T-helper 2 cell treated with Interferon-gamma antibody and Interleukin-4, amounts not matched to agents 5 μg/mL and 100 μg/mL, for 36 hours (primary cell): ENCODE results near the gene FRMD5.

Experiments
- DNase-seq: peaks from one replicate; pipeline ENCODE4 v3.0.0; 2021; ENCODE audit warnings: low spot score
- H3K27ac Mint-ChIP-seq: one replicate; pipeline ENCODE4 v1.8.0; 2021; ENCODE audit warnings: mild to moderate bottlenecking, mixed read lengths
- H3K27me3 Mint-ChIP-seq: one replicate; pipeline ENCODE4 v1.8.0; 2021; ENCODE audit warnings: low read depth, mixed read lengths
- H3K36me3 Mint-ChIP-seq: one replicate; pipeline ENCODE4 v1.8.0; 2021; ENCODE audit warnings: low read depth, mixed read lengths
- H3K4me1 Mint-ChIP-seq: one replicate; pipeline ENCODE4 v1.8.0; 2021; ENCODE audit warnings: low read depth, mixed read lengths
- H3K4me3 Mint-ChIP-seq: one replicate; pipeline ENCODE4 v1.8.0; 2022; ENCODE audit warnings: mild to moderate bottlenecking, moderate library complexity, mixed read lengths
- H3K9me3 Mint-ChIP-seq: one replicate; pipeline ENCODE4 v1.8.0; 2021; ENCODE audit warnings: mixed read lengths

Gene FRMD5

GRCh38 chr15:44101286-44101685 lies 93.8 kb downstream of the FRMD5 start:
- Mint-ChIP-seq H3K36me3 (no peaks in the 10 kb centered on the region), H3K4me3 (no peak overlapping the region), H3K27ac (no peak overlapping the region), H3K9me3 (no peaks in the 10 kb centered on the region), H3K4me1 (no peaks in the 10 kb centered on the region), H3K27me3 (peaks cover 20% of the 10 kb centered on the region)
- DNase-seq = no peak

GRCh38 chr15:44099671-44100070 lies 95.4 kb downstream of the FRMD5 start:
- H3K9me3 Mint-ChIP-seq = no peaks in the 10 kb centered on the region
- H3K4me1 Mint-ChIP-seq = no peaks in the 10 kb centered on the region
- no peak overlapping the region for H3K4me3 Mint-ChIP-seq
- no peak for DNase-seq
- peaks cover 18% of the 10 kb centered on the region for H3K27me3 Mint-ChIP-seq
- no peaks in the 10 kb centered on the region for H3K36me3 Mint-ChIP-seq
- no peak overlapping the region for H3K27ac Mint-ChIP-seq

DNA sequence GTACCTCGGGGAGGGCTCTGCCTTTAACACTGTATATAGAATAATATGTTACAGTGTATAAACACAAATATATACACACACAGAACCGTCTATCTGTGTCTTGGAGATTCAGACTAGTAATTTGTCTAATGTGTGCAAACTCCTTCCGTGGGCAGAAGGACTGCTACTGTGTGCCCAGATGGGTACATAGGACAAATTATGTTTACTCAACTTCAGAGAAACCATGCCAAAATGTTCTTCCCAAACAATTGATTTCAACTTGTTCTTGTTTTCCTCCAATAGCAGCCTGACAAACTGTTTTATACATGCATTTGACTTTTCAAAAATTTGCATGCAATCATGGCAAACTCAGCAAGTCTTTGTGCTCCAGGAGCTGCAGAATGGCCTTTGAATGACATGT lies 97.5 kb downstream of the FRMD5 start:
- DNase-seq = no peak
- H3K36me3 Mint-ChIP-seq = no peaks in the 10 kb centered on the region
- no peak overlapping the region for H3K27ac Mint-ChIP-seq
- no peaks in the 10 kb centered on the region for H3K9me3 Mint-ChIP-seq
- H3K4me1 Mint-ChIP-seq = no peaks in the 10 kb centered on the region
- peaks cover 13% of the 10 kb centered on the region for H3K27me3 Mint-ChIP-seq
- H3K4me3 Mint-ChIP-seq = no peak overlapping the region

GRCh38 chr15:44096596-44096995 lies 98.5 kb downstream of the FRMD5 start:
- no peaks in the 10 kb centered on the region for H3K9me3 Mint-ChIP-seq
- DNase-seq = no peak
- no peak overlapping the region for H3K27ac Mint-ChIP-seq
- H3K36me3 Mint-ChIP-seq = no peaks in the 10 kb centered on the region
- H3K27me3 Mint-ChIP-seq = peaks cover 14% of the 10 kb centered on the region
- H3K4me1 Mint-ChIP-seq = no peaks in the 10 kb centered on the region
- no peak overlapping the region for H3K4me3 Mint-ChIP-seq

DNA sequence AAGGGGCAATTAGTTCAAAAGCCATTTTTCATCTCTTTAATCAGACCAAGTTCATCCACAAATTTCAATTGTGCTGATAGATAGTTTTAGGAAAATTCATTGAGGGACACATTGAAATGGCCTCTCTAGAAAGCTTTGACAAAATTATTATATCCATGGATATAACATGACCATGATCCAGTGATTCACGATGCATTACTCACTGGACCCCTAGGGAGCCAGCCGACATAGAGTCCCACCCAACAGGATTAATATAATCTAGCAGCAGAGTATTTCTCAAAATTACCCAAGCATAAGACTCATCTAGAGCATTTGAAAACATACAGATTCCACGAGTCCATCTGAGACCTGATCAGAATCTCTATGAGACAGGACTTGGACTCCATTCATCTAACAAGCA lies 100.3 kb downstream of the FRMD5 start:
- no peaks in the 10 kb centered on the region for H3K4me1 Mint-ChIP-seq
- H3K36me3 Mint-ChIP-seq = no peaks in the 10 kb centered on the region
- H3K9me3 Mint-ChIP-seq = no peaks in the 10 kb centered on the region
- peaks cover 13% of the 10 kb centered on the region for H3K27me3 Mint-ChIP-seq
- no peak overlapping the region for H3K27ac Mint-ChIP-seq
- no peak for DNase-seq
- no peak overlapping the region for H3K4me3 Mint-ChIP-seq

DNA sequence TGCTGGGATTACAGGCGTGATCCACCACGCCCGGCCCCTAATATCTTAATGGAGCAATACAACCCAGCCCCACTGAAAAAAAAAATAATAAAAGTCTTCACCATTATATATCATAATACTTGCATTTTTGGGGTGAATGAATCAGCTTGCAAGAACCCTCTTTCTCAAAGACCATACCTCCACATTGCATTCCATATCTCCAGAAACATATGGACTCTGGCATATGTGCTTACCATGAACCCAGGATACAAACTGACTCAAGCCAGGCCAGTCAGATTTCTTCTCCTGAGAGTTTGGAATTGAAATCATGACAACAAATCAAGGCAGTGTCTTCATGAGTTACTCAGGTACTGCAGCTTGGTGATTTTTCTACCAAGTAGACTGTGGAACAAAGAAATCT lies 101.2 kb downstream of the FRMD5 start:
- Mint-ChIP-seq H3K9me3 (no peaks in the 10 kb centered on the region), H3K4me1 (no peaks in the 10 kb centered on the region), H3K36me3 (no peaks in the 10 kb centered on the region), H3K27ac (no peak overlapping the region), H3K4me3 (no peak overlapping the region), H3K27me3 (peaks cover 13% of the 10 kb centered on the region)
- no peak for DNase-seq

DNA sequence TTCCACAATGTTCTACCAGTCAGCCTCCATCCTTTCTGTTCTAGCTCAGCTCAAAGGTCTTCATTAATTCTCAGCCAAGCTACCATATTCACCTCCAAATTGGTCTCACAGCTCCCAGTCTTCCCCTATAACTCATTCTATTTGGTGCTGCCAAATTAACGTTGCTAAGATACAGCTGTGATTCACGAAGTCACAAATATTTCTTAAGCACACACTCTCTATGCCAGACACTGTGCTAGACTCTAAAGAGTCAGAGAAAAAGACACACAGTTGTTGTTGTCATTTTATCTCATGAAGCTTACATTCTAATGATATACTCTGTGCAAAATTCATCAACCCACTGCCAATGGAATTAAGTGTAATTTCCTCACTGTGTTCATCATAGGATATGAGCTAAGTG lies 102.8 kb downstream of the FRMD5 start:
- DNase-seq = no peak
- Mint-ChIP-seq H3K4me3 (no peak overlapping the region), H3K9me3 (no peaks in the 10 kb centered on the region), H3K4me1 (no peaks in the 10 kb centered on the region), H3K36me3 (no peaks in the 10 kb centered on the region), H3K27me3 (peaks cover 18% of the 10 kb centered on the region), H3K27ac (no peak overlapping the region)

- no peak overlapping the region for H3K27ac Mint-ChIP-seq
These were observed 107.2 kb downstream of the FRMD5 start for GRCh38 chr15:44087578-44088465.

GRCh38 chr15:44084770-44085169 lies 110.3 kb downstream of the FRMD5 start:
- H3K36me3 Mint-ChIP-seq = no peaks in the 10 kb centered on the region
- no peaks in the 10 kb centered on the region for H3K9me3 Mint-ChIP-seq
- no peak for DNase-seq
- no peak overlapping the region for H3K27ac Mint-ChIP-seq
- no peak overlapping the region for H3K4me3 Mint-ChIP-seq
- H3K4me1 Mint-ChIP-seq = no peaks in the 10 kb centered on the region
- H3K27me3 Mint-ChIP-seq = peaks cover 38% of the 10 kb centered on the region

More at GRCh38 chr15:44087578-44088465, 107.2 kb downstream of the FRMD5 start:
- no peaks in the 10 kb centered on the region for H3K4me1 Mint-ChIP-seq
- DNase-seq = no peak
- H3K27me3 Mint-ChIP-seq = peaks cover 32% of the 10 kb centered on the region
- no peaks in the 10 kb centered on the region for H3K9me3 Mint-ChIP-seq
- H3K4me3 Mint-ChIP-seq = no peak overlapping the region
- H3K36me3 Mint-ChIP-seq = no peaks in the 10 kb centered on the region

GRCh38 chr15:44084171-44084570 lies 110.9 kb downstream of the FRMD5 start:
- H3K36me3 Mint-ChIP-seq = no peaks in the 10 kb centered on the region

DNA sequence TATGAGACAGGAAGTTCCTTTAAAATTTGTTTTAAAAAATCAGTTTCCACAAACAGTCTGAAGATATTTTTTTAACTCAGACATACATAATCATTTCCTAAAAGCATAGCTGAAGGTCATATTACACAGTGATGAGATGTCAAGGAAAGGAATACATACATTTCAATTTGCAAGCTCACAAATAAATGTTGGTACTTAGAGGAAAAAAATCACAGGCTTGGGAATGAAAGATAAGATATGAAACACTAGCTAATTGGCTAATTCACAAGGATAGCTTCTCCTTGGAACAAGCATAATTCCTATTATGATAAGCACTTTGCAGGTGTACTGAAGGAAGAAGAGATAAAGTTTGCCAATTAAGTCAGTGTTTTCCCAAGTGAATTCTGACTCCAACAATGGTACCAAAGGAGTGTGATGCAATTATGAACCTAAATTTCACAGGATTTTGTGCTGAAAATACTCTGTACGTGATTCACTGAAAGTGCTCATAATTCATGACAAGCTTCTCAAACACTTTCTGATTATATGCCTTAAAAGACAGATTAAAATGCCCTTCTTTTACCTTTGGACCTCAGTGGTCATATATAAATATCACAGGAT lies 112.4 kb downstream of the FRMD5 start:
- peaks cover 42% of the 10 kb centered on the region for H3K27me3 Mint-ChIP-seq
- H3K9me3 Mint-ChIP-seq = no peaks in the 10 kb centered on the region
- no peak overlapping the region for H3K27ac Mint-ChIP-seq
- no peak overlapping the region for H3K4me3 Mint-ChIP-seq
- no peaks in the 10 kb centered on the region for H3K4me1 Mint-ChIP-seq
- DNase-seq = no peak
- no peaks in the 10 kb centered on the region for H3K36me3 Mint-ChIP-seq

More at GRCh38 chr15:44084171-44084570, 110.9 kb downstream of the FRMD5 start:
- H3K9me3 Mint-ChIP-seq = no peaks in the 10 kb centered on the region
- peaks cover 39% of the 10 kb centered on the region for H3K27me3 Mint-ChIP-seq
- H3K4me3 Mint-ChIP-seq = no peak overlapping the region
- no peak for DNase-seq
- H3K27ac Mint-ChIP-seq = no peak overlapping the region
- no peaks in the 10 kb centered on the region for H3K4me1 Mint-ChIP-seq

DNA sequence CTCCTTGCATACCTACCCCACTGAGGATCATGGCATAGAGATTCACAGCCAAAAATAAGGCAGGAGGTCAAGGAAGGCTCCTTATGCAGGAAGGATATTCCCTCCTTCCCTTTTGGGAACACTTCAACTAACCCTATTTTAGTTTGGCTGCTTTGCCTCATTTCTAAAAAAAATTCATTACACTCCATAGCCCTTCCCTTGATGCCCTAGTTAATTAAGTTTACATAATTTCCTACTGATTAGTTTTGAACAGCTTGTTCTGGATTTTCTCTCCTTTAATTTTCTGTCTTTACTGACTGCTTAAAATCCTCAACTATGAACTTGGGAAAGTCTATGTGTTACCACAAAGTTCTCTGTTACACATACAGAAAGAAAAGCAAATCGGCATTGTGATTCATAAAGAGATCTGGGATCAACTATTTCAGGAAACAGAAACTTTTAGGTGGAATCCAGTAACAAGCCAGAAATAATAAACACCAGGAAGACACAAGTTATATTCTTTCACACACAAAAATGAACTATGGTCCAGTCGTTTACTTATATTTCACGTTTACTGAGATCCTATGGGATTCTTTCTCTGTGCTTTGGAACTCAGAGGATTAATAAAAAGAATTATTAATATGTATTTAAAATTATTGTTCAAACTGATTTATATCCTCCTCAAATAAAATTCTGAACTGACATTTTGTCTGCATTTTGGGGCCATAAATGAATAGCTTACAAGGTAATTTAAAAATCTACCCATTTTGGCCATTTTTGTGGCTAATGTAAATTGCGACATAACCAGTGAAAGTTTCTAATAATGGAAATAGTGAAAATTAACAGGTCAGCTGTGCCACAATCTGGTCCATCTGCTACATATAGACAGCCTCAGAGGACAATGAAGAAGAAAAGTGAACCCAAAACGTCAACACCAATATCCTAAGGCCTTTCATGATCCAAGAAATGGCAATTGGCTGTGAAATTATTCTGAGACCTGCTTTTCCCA lies 113.8 kb downstream of the FRMD5 start:
- no peaks in the 10 kb centered on the region for H3K4me1 Mint-ChIP-seq
- no peak for DNase-seq
- H3K27ac Mint-ChIP-seq = no peak overlapping the region
- H3K27me3 Mint-ChIP-seq = peaks cover 42% of the 10 kb centered on the region
- H3K36me3 Mint-ChIP-seq = no peaks in the 10 kb centered on the region
- H3K4me3 Mint-ChIP-seq = no peak overlapping the region
- H3K9me3 Mint-ChIP-seq = no peaks in the 10 kb centered on the region

DNA sequence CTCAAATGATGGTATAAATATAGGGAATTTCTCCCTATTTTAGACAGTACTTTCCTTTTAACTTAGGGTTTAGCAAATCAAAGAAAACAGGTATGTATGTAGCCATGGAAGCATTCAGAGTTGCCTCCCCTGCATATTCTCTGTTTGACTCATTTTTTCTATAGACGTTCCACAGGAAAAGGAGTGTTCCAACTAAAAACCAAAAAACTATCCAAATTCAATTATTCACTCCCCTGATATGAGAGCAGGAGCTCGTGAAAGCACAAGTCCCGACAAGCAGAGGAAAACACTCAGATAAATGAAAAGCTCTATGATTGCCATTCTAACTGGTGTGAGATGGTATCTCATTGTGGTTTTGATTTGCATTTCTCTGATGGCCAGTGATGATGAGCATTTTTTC lies 119.5 kb downstream of the FRMD5 start:
- Mint-ChIP-seq H3K36me3 (no peaks in the 10 kb centered on the region), H3K27ac (no peak overlapping the region), H3K27me3 (peaks cover 24% of the 10 kb centered on the region), H3K4me1 (no peaks in the 10 kb centered on the region), H3K9me3 (no peaks in the 10 kb centered on the region), H3K4me3 (no peak overlapping the region)
- no peak for DNase-seq

GRCh38 chr15:44069489-44069888 lies 125.6 kb downstream of the FRMD5 start:
- Mint-ChIP-seq H3K4me3 (no peak overlapping the region), H3K4me1 (peaks cover 3% of the 10 kb centered on the region), H3K27ac (no peak overlapping the region), H3K27me3 (peaks cover 34% of the 10 kb centered on the region), H3K36me3 (no peaks in the 10 kb centered on the region), H3K9me3 (no peaks in the 10 kb centered on the region)
- no peak for DNase-seq
